ENCODE results near the gene DHRSX. TPM values are rescaled to one million over a fixed set of nuclear protein-coding genes. Genes with fewer than 3 reads are reported as not detected.
"Not testable (repeated sequence)": the region's sequence is repeated elsewhere in the genome, so short reads cannot be mapped to it uniquely, and the experiment has no call there.

DHRSX gene
- total RNA-seq, 2 donors from 2014 or later = 19.9 to 21.9 TPM

DNA sequence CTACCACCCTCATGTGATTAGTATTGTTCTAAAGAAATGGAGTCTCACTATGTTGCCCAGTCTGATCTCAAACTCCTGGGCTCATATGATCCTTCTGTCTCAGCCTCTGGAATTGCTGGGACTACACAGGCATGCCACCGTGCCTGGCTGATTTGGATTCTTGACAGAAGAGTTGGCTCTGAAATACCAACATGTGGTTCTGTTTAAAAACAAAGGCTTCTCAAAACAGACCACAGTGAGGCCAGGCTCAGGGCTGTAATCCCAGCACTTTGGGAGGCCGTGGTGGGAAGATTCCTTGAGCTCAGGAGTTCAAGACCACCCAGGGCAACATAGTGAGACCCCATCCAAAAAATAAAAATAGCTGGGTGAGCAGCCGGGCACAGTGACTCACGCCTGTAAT is 126.7 kb downstream of the DHRSX start:
- Histone ChIP-seq H3K9me3 (no peaks in the 10 kb centered on the region), H3K27me3 (no peaks in the 10 kb centered on the region), H3K27ac (no peak overlapping the region), H3K4me1 (no peaks in the 10 kb centered on the region), H3K4me3 (no peak overlapping the region), H3K36me3 (no peaks in the 10 kb centered on the region)
- TF ChIP-seq, protein P1, sequence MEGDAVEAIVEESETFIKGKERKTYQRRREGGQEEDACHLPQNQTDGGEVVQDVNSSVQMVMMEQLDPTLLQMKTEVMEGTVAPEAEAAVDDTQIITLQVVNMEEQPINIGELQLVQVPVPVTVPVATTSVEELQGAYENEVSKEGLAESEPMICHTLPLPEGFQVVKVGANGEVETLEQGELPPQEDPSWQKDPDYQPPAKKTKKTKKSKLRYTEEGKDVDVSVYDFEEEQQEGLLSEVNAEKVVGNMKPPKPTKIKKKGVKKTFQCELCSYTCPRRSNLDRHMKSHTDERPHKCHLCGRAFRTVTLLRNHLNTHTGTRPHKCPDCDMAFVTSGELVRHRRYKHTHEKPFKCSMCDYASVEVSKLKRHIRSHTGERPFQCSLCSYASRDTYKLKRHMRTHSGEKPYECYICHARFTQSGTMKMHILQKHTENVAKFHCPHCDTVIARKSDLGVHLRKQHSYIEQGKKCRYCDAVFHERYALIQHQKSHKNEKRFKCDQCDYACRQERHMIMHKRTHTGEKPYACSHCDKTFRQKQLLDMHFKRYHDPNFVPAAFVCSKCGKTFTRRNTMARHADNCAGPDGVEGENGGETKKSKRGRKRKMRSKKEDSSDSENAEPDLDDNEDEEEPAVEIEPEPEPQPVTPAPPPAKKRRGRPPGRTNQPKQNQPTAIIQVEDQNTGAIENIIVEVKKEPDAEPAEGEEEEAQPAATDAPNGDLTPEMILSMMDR (IDR thresholded peaks at IDR 0.05) = no peak
- DNase-seq (ENCODE audit: low spot score) = no peak

DNA sequence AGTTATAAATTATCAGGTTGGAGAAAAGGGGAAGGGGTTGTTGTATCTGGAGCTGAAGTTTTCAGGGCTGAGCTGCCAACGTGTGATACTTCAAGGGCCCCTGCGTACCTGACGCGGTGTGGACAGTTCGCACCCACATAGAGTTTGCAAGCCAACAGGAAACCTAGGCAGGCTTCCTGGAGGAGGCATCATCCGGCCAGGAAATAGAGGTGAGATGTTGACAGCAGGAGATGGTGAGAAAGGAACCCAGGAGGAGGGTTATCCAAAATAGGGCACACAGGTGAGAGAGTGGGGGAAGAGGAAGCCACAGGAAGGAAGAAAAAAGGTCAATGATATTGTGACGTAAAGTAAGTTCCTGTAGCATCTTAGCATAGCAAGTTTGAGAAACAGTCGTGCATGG is 127.2 kb downstream of the DHRSX start:
- H3K36me3 ChIP-seq = no peaks in the 10 kb centered on the region
- H3K9me3 ChIP-seq = no peaks in the 10 kb centered on the region
- TF ChIP-seq, protein P1 (IDR thresholded peaks at IDR 0.05) = no peak
- no peak for DNase-seq (ENCODE audit: low spot score)
- no peaks in the 10 kb centered on the region for H3K4me1 ChIP-seq
- H3K27me3 ChIP-seq = no peaks in the 10 kb centered on the region
- H3K4me3 ChIP-seq = no peak overlapping the region
- H3K27ac ChIP-seq = no peak overlapping the region

DNA sequence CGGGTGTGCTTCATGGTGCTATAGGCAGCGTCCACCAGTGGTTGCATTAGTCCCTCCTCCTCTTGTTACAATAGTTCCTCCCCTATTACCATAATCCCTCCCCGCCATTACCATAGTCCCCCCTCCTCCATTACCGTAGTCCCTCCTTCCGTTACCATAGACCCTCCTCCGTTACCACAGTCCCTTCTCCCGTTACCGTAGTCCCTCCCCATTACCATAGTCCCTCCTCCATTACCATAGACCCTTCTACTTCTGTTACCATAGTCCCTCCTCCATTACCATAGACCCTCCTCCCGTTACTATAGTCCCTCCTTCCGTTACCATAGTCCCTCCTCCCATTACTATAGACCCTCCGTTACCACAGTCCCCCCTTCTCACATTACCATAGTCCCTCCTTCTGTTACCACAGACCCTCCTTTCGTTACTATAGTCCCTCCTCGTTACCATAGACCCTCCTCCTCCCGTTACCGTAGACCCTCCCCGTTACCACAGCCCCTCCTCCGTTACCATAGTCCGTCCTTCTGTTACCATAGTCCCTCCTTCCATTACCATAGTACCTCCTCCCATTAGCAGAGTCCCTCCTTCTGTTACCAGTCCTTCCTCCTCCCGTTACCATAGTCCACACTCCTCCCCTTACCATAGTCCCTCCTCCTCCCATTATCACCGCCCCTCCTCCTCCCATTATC is 129.6 kb downstream of the DHRSX start:
- H3K9me3 ChIP-seq = no peaks in the 10 kb centered on the region
- no peaks in the 10 kb centered on the region for H3K36me3 ChIP-seq
- no peak overlapping the region for H3K27ac ChIP-seq
- DNase-seq (ENCODE audit: low spot score) = no peak
- TF ChIP-seq, protein P1 (IDR thresholded peaks at IDR 0.05) = no peak
- H3K27me3 ChIP-seq = no peaks in the 10 kb centered on the region
- H3K4me3 ChIP-seq = no peak overlapping the region
- no peaks in the 10 kb centered on the region for H3K4me1 ChIP-seq

DNA sequence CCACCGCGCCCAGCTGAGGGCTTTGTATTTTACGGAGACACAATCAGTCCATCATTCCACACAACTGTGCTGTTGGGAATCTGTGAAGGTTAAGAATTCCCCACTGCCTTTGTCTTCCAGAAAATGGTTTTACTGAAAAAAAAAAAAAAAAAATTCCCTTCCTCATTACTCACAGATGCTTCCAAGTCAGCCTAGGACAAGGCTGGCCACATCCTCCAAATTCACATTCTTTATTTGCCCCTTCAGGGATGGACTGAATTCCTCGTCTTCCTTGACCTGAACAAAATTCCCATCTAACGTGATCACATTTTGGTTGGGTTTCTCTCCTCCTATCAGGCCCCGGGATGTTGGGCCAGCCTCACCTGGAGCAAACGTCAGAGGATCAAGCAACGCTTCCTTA is 130.3 kb downstream of the DHRSX start:
- Histone ChIP-seq H3K36me3 (no peaks in the 10 kb centered on the region), H3K27me3 (no peaks in the 10 kb centered on the region), H3K27ac (no peak overlapping the region), H3K9me3 (no peaks in the 10 kb centered on the region), H3K4me3 (no peak overlapping the region), H3K4me1 (no peaks in the 10 kb centered on the region)
- no peak for DNase-seq (ENCODE audit: low spot score)
- TF ChIP-seq, protein P1 (IDR thresholded peaks at IDR 0.05) = no peak

DNA sequence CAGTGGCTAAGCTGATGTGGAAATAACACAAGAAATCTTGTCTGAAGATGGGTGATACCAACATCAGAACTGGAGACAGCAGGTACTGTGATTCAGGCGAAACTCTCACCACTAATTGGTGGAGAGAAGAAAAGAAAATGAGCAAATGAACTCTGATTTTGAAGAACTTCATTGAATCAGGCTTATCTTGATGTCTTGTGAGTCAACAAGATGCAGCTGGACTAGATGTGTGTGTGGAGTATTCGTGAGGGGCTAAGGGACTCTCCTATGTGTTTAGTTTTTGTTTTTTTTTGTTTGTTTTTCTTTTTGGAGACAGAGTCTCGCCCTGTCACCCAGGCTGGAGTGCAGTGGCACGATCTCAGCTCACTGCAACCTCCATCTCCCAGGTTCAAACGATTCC is 131.6 kb downstream of the DHRSX start:
- Histone ChIP-seq H3K4me1 (no peaks in the 10 kb centered on the region), H3K9me3 (no peaks in the 10 kb centered on the region), H3K36me3 (no peaks in the 10 kb centered on the region), H3K27ac (no peak overlapping the region), H3K27me3 (no peaks in the 10 kb centered on the region), H3K4me3 (no peak overlapping the region)
- TF ChIP-seq, protein P1 (IDR thresholded peaks at IDR 0.05) = no peak
- no peak for DNase-seq (ENCODE audit: low spot score)

DNA sequence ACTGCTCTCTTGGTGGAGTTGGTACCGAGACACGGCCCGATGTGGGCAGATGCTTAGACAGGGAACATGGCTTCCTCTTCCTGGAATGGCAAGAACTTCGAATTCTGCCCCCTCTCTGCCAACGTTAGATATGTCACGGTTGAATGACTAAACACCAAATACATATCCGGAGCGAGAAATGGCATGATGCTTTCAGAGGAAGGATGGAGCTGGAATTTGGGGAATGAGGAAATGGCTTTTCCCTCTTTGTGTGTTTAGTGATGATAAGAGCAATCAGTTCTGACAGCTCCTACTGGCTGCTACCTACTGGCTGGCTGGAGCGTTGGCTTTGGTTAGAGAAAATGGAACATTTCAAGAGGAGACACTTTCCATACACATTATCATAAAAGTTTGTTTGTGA is 140.0 kb downstream of the DHRSX start:
- no peaks in the 10 kb centered on the region for H3K36me3 ChIP-seq
- H3K9me3 ChIP-seq = no peaks in the 10 kb centered on the region
- TF ChIP-seq, protein P1 (IDR thresholded peaks at IDR 0.05) = no peak
- no peak overlapping the region for H3K4me3 ChIP-seq
- H3K27me3 ChIP-seq = no peaks in the 10 kb centered on the region
- DNase-seq (ENCODE audit: low spot score) = no peak
- H3K27ac ChIP-seq = no peak overlapping the region
- H3K4me1 ChIP-seq = no peaks in the 10 kb centered on the region

DNA sequence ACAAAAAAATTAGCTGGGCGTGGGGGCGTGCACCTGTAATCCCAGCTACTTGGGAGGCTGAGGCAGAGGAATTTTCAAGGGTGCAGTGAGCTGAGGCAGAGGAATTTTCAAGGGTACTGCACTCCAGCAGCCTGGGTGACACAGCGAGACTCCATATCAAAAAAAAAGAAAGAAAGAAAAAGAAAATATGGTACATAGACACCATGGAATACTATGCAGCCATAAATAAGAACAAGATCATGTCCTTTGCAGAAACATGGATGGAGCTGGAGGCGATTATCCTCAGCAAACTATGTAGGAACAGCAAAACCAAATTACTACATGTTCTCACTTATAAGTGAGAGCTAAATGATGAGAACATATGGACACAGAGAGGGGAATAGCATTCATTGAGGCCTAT is 141.3 kb downstream of the DHRSX start:
- not testable (repeated sequence) for H3K36me3 ChIP-seq; H3K4me1 ChIP-seq; H3K27me3 ChIP-seq; H3K27ac ChIP-seq; H3K4me3 ChIP-seq; DNase-seq (ENCODE audit: low spot score); H3K9me3 ChIP-seq

Data from right atrium auricular region (tissue), 2 donors.